Endothelial cell of umbilical vein (primary cell): Measurements from ENCODE around the gene NCOA6. TPM values are rescaled to one million over a fixed set of nuclear protein-coding genes. Genes with fewer than 3 reads are reported as not detected.

ENCODE experiments used
- BruUV-seq: library from RNA; stranded (reverse); fragments of 400-500 nt; replicated peaks from 2 replicates; lab custom pipeline; 2021; lab: Mats Ljungman, UMichigan
- CTCF ChIA-PET: fragments of 300-600, 350-600 bp; sonication (Branson Sonifier 250); formaldehyde crosslinking; loops from one replicate; lab custom pipeline; 2021; ENCODE audit warnings: antibody characterized with exemption, inconsistent platforms; lab: Charles Lee
- POLR2A ChIA-PET: fragments of 300-600, 350-600 bp; sonication (Branson Sonifier 250); formaldehyde crosslinking; loops from one replicate; lab custom pipeline; 2021; ENCODE audit warnings: antibody characterized with exemption, inconsistent platforms; lab: Charles Lee
- DNase-seq: peaks from one replicate; pipeline ENCODE4 v3.0.0-alpha.2; 2011; ENCODE audit warnings: low read depth, low spot score
- FAIRE-seq: peaks from 2 replicates; lab custom pipeline; 2011; peaks lifted over from hg19 to GRCh38; lab: Jason Lieb, UNC
- H2AFZ ChIP-seq: 2 replicates; pipeline ENCODE4 v1.6.0; 2012; ENCODE audit warnings: low read depth, low read length, control low read depth, inconsistent platforms
- H3K27ac ChIP-seq: 2 replicates; pipeline ENCODE4 v1.5.1; 2011; ENCODE audit warnings: low read depth, mild to moderate bottlenecking, control low read depth, low read length, moderate library complexity; ENCODE audit not compliant: insufficient read depth
- H3K27me3 ChIP-seq, 2 experiments: 2 replicates each; pipeline versions ENCODE4 v1.6.0 to v1.6.1; 2011; ENCODE audit warnings: low read length in 2 of 2, mixed read lengths in 1 of 2; ENCODE audit not compliant: control insufficient read depth in 2 of 2, insufficient read depth in 2 of 2
- H3K36me3 ChIP-seq, 2 experiments: 2 replicates in 1 of 2; 3 replicates in 1 of 2; pipeline ENCODE4 v1.5.1; 2011; ENCODE audit warnings: low read length in 2 of 2, mild to moderate bottlenecking in 1 of 2, moderate library complexity in 1 of 2; ENCODE audit not compliant: control insufficient read depth in 2 of 2, insufficient read depth in 2 of 2; ENCODE audit errors: extremely low read depth in 1 of 2
- H3K4me1 ChIP-seq: 3 replicates; pipeline ENCODE4 v1.5.1; 2011; ENCODE audit warnings: mild to moderate bottlenecking, low read length; ENCODE audit not compliant: control insufficient read depth, insufficient read depth; ENCODE audit errors: extremely low read depth
- H3K4me2 ChIP-seq: 2 replicates; pipeline ENCODE4 v1.6.1; 2011; ENCODE audit warnings: low read length, control low read depth, mixed read lengths; ENCODE audit not compliant: insufficient read depth
- H3K4me3 ChIP-seq, 3 experiments: fragments of 200-600 bp in 1 of 3; sonication (generic), shearing (Covaris generic) in 1 of 3; replicated peaks in 1 of 3; 2 replicates each; pipeline ENCODE4 v1.5.1; 2011 to 2016; ENCODE audit warnings: control low read depth in 3 of 3, low read length in 3 of 3, mild to moderate bottlenecking in 2 of 3, inconsistent platforms in 1 of 3, low read depth in 1 of 3, moderate library complexity in 1 of 3; ENCODE audit not compliant: insufficient read depth in 1 of 3
- H3K79me2 ChIP-seq: 2 replicates; pipeline ENCODE4 v1.6.0; 2012; ENCODE audit warnings: low read length, inconsistent platforms; ENCODE audit not compliant: control insufficient read depth, insufficient read depth
- H3K9ac ChIP-seq: replicated peaks from 2 replicates; pipeline ENCODE3; 2011; ENCODE audit warnings: low read length, control low read depth; ENCODE audit not compliant: insufficient read depth; ENCODE audit errors: extremely low read depth
- H3K9me1 ChIP-seq: replicated peaks from 3 replicates; pipeline ENCODE4 v1.6.0; 2011; ENCODE audit warnings: mild to moderate bottlenecking, low read length; ENCODE audit not compliant: control insufficient read depth, insufficient read depth; ENCODE audit errors: extremely low read depth
- H3K9me3 ChIP-seq: replicated peaks from 2 replicates; pipeline ENCODE4 v1.5.1; 2012; ENCODE audit warnings: low read length, inconsistent platforms; ENCODE audit not compliant: control insufficient read depth, insufficient read depth
- H4K20me1 ChIP-seq: replicated peaks from 2 replicates; pipeline ENCODE3; 2011; ENCODE audit warnings: mild to moderate bottlenecking, low read length; ENCODE audit not compliant: control insufficient read depth, insufficient read depth; ENCODE audit errors: extremely low read depth
- CTCF ChIP-seq, 2 donors: IDR thresholded peaks; 1 replicate in 1 of 2; 2 replicates in 1 of 2; pipeline ENCODE4 v1.5.1; 2011; ENCODE audit warnings: low read length in 2 of 2, mild to moderate bottlenecking in 2 of 2, moderate library complexity in 2 of 2, control low read depth in 1 of 2, inconsistent platforms in 1 of 2, low read depth in 1 of 2; ENCODE audit not compliant: insufficient read depth in 1 of 2; ENCODE audit errors: extremely low read depth in 1 of 2
- EZH2 ChIP-seq: IDR thresholded peaks from 2 replicates; pipeline ENCODE4 v1.6.1; 2012; ENCODE audit warnings: borderline replicate concordance, low read depth, mild to moderate bottlenecking, moderate library complexity, low read length, inconsistent platforms; ENCODE audit not compliant: severe bottlenecking
- FOS ChIP-seq: IDR thresholded peaks from 2 replicates; pipeline ENCODE4 v1.6.1; 2011; ENCODE audit warnings: mild to moderate bottlenecking, low read length, moderate library complexity, borderline replicate concordance; ENCODE audit not compliant: insufficient read depth
- GATA2 ChIP-seq: IDR thresholded peaks from 2 replicates; pipeline ENCODE4 v1.7.0; 2011; ENCODE audit warnings: low read depth, mild to moderate bottlenecking, moderate library complexity, mixed read lengths, low read length; ENCODE audit not compliant: insufficient read length, insufficient read depth
- JUN ChIP-seq: IDR thresholded peaks from 2 replicates; pipeline ENCODE4 v1.6.1; 2011; ENCODE audit warnings: borderline replicate concordance, low read depth; ENCODE audit not compliant: insufficient read length, insufficient read depth
- MAX ChIP-seq: IDR thresholded peaks from 2 replicates; pipeline ENCODE4 v1.6.1; 2011; ENCODE audit not compliant: insufficient read depth, insufficient read length
- MYC ChIP-seq: IDR thresholded peaks from one replicate; pipeline ENCODE4 v1.6.1; 2011; ENCODE audit warnings: mild to moderate bottlenecking, low read depth, low read length
- POLR2A ChIP-seq: IDR thresholded peaks from 2 replicates; pipeline ENCODE4 v1.6.1; 2012; ENCODE audit warnings: low read depth, mild to moderate bottlenecking, control low read depth, low read length
- POLR2AphosphoS5 ChIP-seq: IDR thresholded peaks from 2 replicates; pipeline ENCODE4 v1.6.1; 2012; ENCODE audit warnings: low read depth, mild to moderate bottlenecking, control low read depth, low read length, moderate library complexity; ENCODE audit not compliant: insufficient read depth
- dilution Hi-C: fragments of 300-500 bp; cut with MboI; formaldehyde crosslinking; loops from one replicate; pipeline ENCODE4 v1.15.0; 2019; ENCODE audit warnings: low sequenced_read_pairs; ENCODE audit not compliant: extremely low pct_ligation_motif_present
- intact Hi-C: fragments of 100-400 bp; cut with micrococcal nuclease; formaldehyde crosslinking; loops from one replicate; pipeline ENCODE4 v1.10.0; 2022
- polyA plus RNA-seq, 4 experiments: library from polyadenylated mRNA; depleted of rRNA in 3 of 4; stranded (reverse) in 3 of 4; unstranded in 1 of 4; fragments of >200 nt; gene quantifications; 2 replicates each; pipeline versions ENCODE4 v1.2.1 to v1.2.3, GENCODE V29; 2011 to 2012; ENCODE audit warnings: missing spikeins in 1 of 4
- total RNA-seq: library from RNA; stranded (reverse); gene quantifications from 2 replicates; pipeline ENCODE4 v1.2.3, GENCODE V29; 2021

Gene NCOA6
- total and polyA plus RNA-seq, 2 donors (not counting 3 experiments of a cell fraction or from before 2014, with no cell fraction given): 16.9 to 26.7 TPM

GRCh38 chr20:34849778-34850177, 24.3 kb upstream of the NCOA6 start:
- TF ChIP-seq JUN (no peak), MAX (no peak), CTCF (IDR thresholded peaks at IDR 0.05; ENCODE audit: extremely low read depth in 1 of 2, insufficient read depth in 1 of 2, low read depth in 1 of 2, low read length in 2 of 2) (no peak), POLR2A (no peak), GATA2 (no peak), MYC (no peak), EZH2 (no peak), FOS (no peak), POLR2AphosphoS5 (no peak)
- Histone ChIP-seq H3K9me1 (no peaks in the 10 kb centered on the region), H3K27me3 (peaks cover 0 to 2% of the 10 kb centered on the region in 2 experiments), H3K9ac (no peak overlapping the region), H3K79me2 (no peaks in the 10 kb centered on the region), H3K9me3 (no peaks in the 10 kb centered on the region), H3K4me3 (no peak overlapping the region), H3K4me2 (no peak overlapping the region), H3K36me3 (no peaks in the 10 kb centered on the region), H2AFZ (no peak overlapping the region), H3K27ac (no peak overlapping the region), H3K4me1 (no peaks in the 10 kb centered on the region), H4K20me1 (no peaks in the 10 kb centered on the region)
- no TSS peak for BruUV-seq
- FAIRE-seq: no peak
- ChIA-PET POLR2A (no interaction called here), CTCF (no interaction called here)
- intact Hi-C loops: no loop called here
- dilution Hi-C loops: loop anchor here (25.0 kb wide), 1 partner anchor 413 kb away; no protein-coding TSS in a partner anchor
- no peak for DNase-seq
